Natural killer cell (primary cell): ENCODE measurements around the gene EDC3. TPM values are rescaled to one million over a fixed set of nuclear protein-coding genes. Genes with fewer than 3 reads are reported as not detected.

Source experiments
- ATAC-seq, 3 donors: fragments of 150-1000 bp in 2 of 3; fragments of 200-7000 bp in 1 of 3; cut with Tn5 transposase; 1 replicate in 1 of 3; 2 replicates in 2 of 3; pipeline ENCODE4 v1.10.0; 2021; ENCODE audit warnings: mild to moderate bottlenecking in 2 of 3, moderate library complexity in 2 of 3
- DNase-seq, 2 donors: peaks; one replicate each; pipeline versions ENCODE4 v3.0.0 to v3.0.0-alpha.2; 2013 to 2021; ENCODE audit warnings: mixed read lengths in 1 of 2
- H3K27ac ChIP-seq: one replicate; pipeline ENCODE4 v1.5.1; 2013; ENCODE audit warnings: mild to moderate bottlenecking, low read length
- H3K27me3 ChIP-seq: one replicate; pipeline ENCODE4 v1.6.1; 2013; ENCODE audit warnings: low read length; ENCODE audit not compliant: control insufficient read depth, insufficient read depth
- H3K36me3 ChIP-seq: one replicate; pipeline ENCODE4 v1.6.1; 2013; ENCODE audit warnings: low read length; ENCODE audit not compliant: control insufficient read depth, insufficient read depth
- H3K4me1 ChIP-seq: one replicate; pipeline ENCODE4 v1.6.1; 2013; ENCODE audit warnings: low read length; ENCODE audit not compliant: control insufficient read depth, insufficient read depth
- H3K4me3 ChIP-seq: one replicate; pipeline ENCODE4 v1.5.1; 2013; ENCODE audit warnings: low read length
- H3K9me3 ChIP-seq: one replicate; pipeline ENCODE4 v1.6.1; 2013; ENCODE audit warnings: low read length; ENCODE audit not compliant: control insufficient read depth, insufficient read depth
- H3K27ac Mint-ChIP-seq, 2 donors: one replicate each; pipeline ENCODE4 v1.8.0; 2022; ENCODE audit warnings: mild to moderate bottlenecking in 2 of 2, mixed read lengths in 2 of 2, moderate library complexity in 1 of 2
- H3K27me3 Mint-ChIP-seq, 2 donors: one replicate each; pipeline ENCODE4 v1.8.0; 2022; ENCODE audit warnings: low read depth in 2 of 2, mixed read lengths in 2 of 2
- H3K36me3 Mint-ChIP-seq: one replicate; pipeline ENCODE4 v1.8.0; 2022; ENCODE audit warnings: mixed read lengths
- H3K4me1 Mint-ChIP-seq, 2 donors: one replicate each; pipeline ENCODE4 v1.8.0; 2022; ENCODE audit warnings: mixed read lengths in 2 of 2
- H3K4me3 Mint-ChIP-seq: one replicate; pipeline ENCODE4 v1.8.0; 2022; ENCODE audit warnings: mild to moderate bottlenecking, moderate library complexity, mixed read lengths
- H3K9me3 Mint-ChIP-seq, 2 donors: one replicate each; pipeline ENCODE4 v1.8.0; 2022; ENCODE audit warnings: mixed read lengths in 2 of 2
- CTCF ChIP-seq: fragments of 200-600 bp; IDR thresholded peaks from one replicate; pipeline ENCODE4 v1.8.0; 2022; ENCODE audit warnings: antibody characterized with exemption
- WGBS: methylation state at CpG from one replicate; pipeline ENCODE4 v1.1.7; 2013; ENCODE audit warnings: missing lambda C conversion rate; ENCODE audit not compliant: insufficient coverage; 5-methylcytosine and 5-hydroxymethylcytosine counted together
- intact Hi-C: fragments of 100-400 bp; cut with micrococcal nuclease; formaldehyde crosslinking; loops from one replicate; pipeline ENCODE4 v1.14.2; 2022
- total RNA-seq, 4 donors: library from RNA; stranded (reverse); fragments of 120-200 nt in 1 of 4; gene quantifications; one replicate each; pipeline versions ENCODE4 v1.2.3 to v1.2.4, GENCODE V29; 2013 to 2022

EDC3 gene
- total RNA-seq, 3 donors from 2014 or later (not counting 1 experiment from before 2014, with no cell fraction given): 22.4 to 39.2 (median 32.6) TPM

- no peaks in the 10 kb centered on the region for H3K9me3 ChIP-seq
- H3K4me3 ChIP-seq: no peak overlapping the region
- no peaks in the 10 kb centered on the region for H3K27me3 ChIP-seq
- no peak overlapping the region for H3K27ac ChIP-seq
- DNase-seq: no peak
- Mint-ChIP-seq H3K9me3 (no peaks in the 10 kb centered on the region), H3K27ac (no peak overlapping the region), H3K4me1 (peaks cover 15 to 28% of the 10 kb centered on the region in 2 donors), H3K27me3 (no peaks in the 10 kb centered on the region), H3K36me3 (no peaks in the 10 kb centered on the region), H3K4me3 (no peak overlapping the region)
- intact Hi-C loops: no loop called here
- H3K36me3 ChIP-seq: peaks cover 19% of the 10 kb centered on the region
- H3K4me1 ChIP-seq: no peaks in the 10 kb centered on the region
- no peak for ATAC-seq
- TF ChIP-seq CTCF: no peak
These were observed 49.3 kb downstream of the EDC3 start for GRCh38 chr15:74646480-74646879.

GRCh38 chr15:74643665-74644204, 52.1 kb downstream of the EDC3 start:
- peaks cover 26% of the 10 kb centered on the region for H3K36me3 ChIP-seq
- Mint-ChIP-seq H3K4me3 (no peak overlapping the region), H3K36me3 (no peaks in the 10 kb centered on the region), H3K4me1 (peaks cover 15 to 19% of the 10 kb centered on the region in 2 donors), H3K27me3 (no peaks in the 10 kb centered on the region), H3K27ac (no peak overlapping the region), H3K9me3 (no peaks in the 10 kb centered on the region)
- no peak overlapping the region for H3K27ac ChIP-seq
- H3K9me3 ChIP-seq: no peaks in the 10 kb centered on the region
- H3K4me1 ChIP-seq: no peaks in the 10 kb centered on the region
- DNase-seq (no peak), ATAC-seq (no peak)
- intact Hi-C loops: no loop called here
- WGBS: 94% methylated on average over 2 of the region's 2 CpGs
- no peak for TF ChIP-seq CTCF
- no peak overlapping the region for H3K4me3 ChIP-seq
- no peaks in the 10 kb centered on the region for H3K27me3 ChIP-seq

DNA sequence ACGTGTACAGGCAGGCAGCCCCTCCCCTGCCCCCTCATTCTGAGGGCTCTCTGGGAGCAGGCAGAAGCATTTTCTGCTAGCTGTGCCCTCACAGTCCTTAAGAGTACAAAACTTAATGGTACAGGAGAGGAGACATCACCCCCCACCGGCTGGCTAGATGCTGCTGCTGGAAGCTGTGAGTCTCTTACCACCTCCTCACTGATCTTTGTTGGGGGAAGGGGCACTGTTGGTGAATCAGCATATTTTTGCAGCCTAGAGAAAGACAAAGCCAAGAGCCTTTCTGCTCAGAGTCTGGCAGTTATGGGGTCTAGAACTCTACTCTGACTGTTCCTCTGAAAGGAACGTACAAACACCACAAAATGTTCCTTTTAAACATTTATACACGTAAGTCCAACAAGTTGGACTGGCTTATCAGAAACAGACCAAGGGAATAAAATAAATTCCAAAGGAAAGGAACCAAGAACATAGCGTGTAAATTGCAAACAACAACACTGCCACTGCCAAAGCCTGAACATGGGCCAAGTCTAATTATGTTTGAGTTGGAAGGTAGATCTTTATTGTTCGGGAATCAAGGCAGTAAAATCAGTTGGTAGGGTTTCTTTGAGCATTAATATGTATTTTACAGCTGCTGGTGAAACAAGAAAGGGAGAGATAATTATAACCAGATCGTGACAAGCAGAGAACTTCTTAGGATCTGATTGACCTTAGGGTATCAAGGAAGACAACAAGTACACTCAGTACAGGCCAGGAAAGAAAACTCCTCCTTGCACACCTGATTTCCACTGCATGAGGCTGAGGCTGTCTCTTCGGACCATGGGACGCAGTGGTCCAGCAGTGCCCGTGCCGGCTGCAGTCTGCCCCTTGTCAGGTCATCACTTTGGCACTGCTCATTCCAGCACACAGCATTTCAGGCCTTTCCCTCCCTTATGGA, 52.8 kb downstream of the EDC3 start:
- ATAC-seq: no peak
- no peaks in the 10 kb centered on the region for H3K36me3 Mint-ChIP-seq
- H3K36me3 ChIP-seq: peaks cover 27% of the 10 kb centered on the region
- no peak overlapping the region for H3K27ac ChIP-seq
- 86% methylated on average over 11 of the region's 11 CpGs for WGBS
- no peak overlapping the region for H3K4me3 Mint-ChIP-seq
- H3K27ac Mint-ChIP-seq: peak overlapping the region in 1 of 2 donors; percentile 26
- H3K9me3 ChIP-seq: no peaks in the 10 kb centered on the region
- peaks cover 15 to 19% of the 10 kb centered on the region in 2 donors for H3K4me1 Mint-ChIP-seq
- no peaks in the 10 kb centered on the region for H3K9me3 Mint-ChIP-seq
- no peaks in the 10 kb centered on the region for H3K27me3 Mint-ChIP-seq
- H3K27me3 ChIP-seq: no peaks in the 10 kb centered on the region
- no peak for DNase-seq
- no peaks in the 10 kb centered on the region for H3K4me1 ChIP-seq
- no peak for TF ChIP-seq CTCF
- intact Hi-C loops: no loop called here
- no peak overlapping the region for H3K4me3 ChIP-seq
